ENCODE results near the gene CALHM2.

GRCh38 chr10:103427866-103428265 is 24.3 kb downstream of the CALHM2 start:
- TF ChIP-seq EP300 (IDR thresholded peaks at IDR 0.05) = no peak
- TF ChIP-seq POLR2A (IDR thresholded peaks at IDR 0.05; ENCODE audit: low read length) = no peak
- no peak for TF ChIP-seq SREBF2 (IDR thresholded peaks at IDR 0.05)
